ENCODE measurements around the gene ZC3H7B. TPM values are rescaled to one million over a fixed set of nuclear protein-coding genes. Genes with fewer than 3 reads are reported as not detected.

ZC3H7B gene
- total RNA-seq, 2 donors from 2014 or later: 35.0 to 39.3 TPM

DNA sequence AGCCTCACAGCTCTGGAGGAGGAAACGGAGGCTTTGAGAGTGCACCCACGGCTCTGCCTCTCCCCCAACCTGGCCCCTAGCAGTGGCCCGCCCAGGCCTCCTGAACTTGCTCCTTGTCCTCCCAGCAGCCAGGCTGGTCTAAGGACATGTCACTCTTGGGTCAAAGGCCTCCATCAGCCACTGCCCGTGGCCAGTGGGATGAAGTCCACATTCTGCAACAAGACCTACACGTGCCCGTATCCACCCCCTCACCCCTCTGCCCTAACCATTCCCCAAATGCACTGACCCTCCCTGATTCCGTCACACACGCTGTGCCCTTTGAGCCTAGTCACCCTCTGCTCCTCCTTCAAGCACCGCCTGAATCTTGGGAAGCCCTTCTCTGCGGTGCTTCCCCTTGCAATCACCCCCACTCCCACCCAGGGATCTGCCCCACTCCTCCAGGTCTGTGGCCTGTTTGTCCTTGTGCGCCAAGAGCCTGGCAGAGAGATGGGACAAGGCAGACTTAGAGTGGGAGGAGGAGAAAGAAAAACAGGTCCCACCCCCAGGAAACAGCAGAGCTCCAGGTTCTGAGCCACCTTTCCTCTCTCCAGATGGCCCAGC, 43.0 kb downstream of the ZC3H7B start:
- intact Hi-C loops (cut with DNase I): no loop called here
- no peak for ATAC-seq
- no peak for DNase-seq

DNA sequence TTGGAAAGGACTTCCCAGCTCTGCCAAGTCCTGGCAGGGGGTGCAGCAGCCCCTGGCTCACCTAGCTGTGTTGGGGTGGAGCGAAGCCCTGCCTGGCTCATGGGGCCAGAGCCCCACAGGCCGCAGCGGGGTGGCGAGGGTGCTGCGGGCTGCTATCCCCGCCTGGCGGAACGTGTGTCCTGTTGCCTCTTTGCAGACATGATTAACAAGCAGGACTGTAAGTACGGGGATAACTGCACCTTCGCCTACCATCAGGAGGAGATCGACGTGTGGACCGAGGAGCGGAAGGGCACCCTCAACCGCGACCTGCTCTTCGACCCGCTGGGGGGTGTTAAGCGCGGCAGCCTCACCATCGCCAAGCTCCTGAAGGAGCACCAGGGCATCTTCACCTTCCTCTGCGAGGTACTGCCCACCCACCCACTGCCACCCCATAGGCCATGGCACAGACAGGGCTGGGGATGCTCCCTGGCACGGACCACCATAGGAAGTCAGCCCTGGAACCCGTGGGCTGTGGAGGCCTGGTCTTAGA, 44.5 kb downstream of the ZC3H7B start:
- DNase-seq: no peak

DNA sequence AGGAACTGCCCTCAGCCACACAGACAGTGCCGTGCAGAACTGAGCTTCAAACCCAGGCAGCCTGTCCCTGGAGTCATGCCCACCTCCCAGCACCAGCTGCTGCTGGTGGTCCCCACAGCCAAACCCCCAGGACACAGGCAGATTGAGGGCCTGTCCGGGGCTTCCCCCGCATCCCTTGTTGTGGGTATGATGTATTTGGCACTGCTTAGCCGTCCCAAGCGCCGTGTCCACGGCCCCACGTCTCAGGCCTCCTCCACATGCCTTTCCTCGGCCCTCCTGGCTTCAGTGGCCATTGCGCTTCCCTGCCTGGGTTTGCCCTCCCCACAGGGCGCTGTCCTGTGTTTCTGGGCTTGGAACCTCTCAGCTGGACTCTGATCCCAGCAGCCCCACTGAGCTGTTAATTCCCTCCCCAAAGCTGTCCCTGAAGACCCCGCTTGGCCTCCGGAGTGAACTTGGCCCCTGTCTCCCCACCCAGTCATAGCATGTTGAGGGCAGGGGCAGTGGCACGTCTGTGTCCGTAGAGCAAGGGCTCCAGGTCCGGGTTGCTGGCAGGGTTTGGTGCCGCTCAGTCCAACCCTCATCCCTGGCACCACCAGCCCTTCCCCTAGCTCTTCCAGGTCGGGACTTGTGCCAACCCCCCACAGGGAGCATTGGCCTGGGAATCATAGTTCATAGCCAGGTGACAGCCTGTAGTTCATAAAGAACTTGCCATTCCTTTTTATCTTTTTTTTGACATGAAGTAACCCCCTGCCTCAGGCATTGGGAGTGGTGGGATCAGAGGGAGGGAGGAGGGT, 45.9 kb downstream of the ZC3H7B start:
- no peak for DNase-seq
- intact Hi-C loops (cut with DNase I): no loop called here
- peak in 1 of 2 donors; percentile 42 for ATAC-seq

More for the DNA sequence above, 44.5 kb downstream of the ZC3H7B start:
- ATAC-seq: no peak
- intact Hi-C loops (cut with DNase I): no loop called here

DNA sequence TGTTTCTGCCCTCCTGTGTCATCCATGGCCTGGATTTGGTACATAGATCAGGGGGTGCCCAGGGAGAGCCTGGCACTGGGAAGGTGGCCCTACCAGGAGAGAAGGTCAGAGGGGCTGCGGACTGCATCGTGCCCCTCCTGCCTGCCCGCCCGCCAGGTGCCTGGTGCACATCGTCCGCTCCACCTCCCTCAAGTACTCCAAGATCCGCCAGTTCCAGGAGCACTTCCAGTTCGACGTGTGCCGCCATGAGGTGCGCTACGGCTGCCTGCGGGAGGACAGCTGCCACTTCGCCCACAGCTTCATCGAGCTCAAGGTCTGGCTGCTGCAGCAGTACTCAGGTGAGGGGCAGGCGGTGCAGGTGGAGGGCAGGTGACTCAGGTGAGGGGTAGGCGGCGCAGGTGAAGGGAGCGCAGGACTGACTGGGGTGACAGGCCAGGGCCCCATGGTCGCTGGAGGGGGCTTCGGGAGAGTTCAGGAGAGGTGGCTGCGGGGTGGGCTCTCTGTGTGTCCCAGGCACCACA, 47.7 kb downstream of the ZC3H7B start:
- ATAC-seq (no peak), DNase-seq (no peak)
- intact Hi-C loops (cut with DNase I): no loop called here

DNA sequence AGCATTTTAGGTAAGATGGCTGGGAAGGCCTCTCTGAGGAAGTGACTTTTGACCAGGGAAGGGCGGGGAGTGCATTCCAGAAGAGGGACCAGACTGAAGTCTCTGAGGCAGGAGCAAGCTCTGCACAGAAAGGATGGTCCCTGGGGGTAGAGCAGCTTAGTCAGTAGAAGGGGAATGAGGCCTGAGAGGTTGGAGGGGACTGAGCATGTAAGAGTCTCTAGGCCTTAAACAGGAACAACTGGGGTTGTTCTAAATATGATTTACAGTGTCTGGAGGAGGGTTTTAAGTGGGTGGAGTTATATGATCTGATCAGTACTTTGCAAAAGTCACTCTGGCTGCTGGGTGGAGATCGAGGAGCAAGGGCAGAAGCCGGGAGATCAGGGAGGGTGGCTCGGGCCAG, 48.8 kb downstream of the ZC3H7B start:
- intact Hi-C loops (cut with DNase I): no loop called here
- DNase-seq (no peak), ATAC-seq (peak in 1 of 2 donors; percentile 15)

DNA sequence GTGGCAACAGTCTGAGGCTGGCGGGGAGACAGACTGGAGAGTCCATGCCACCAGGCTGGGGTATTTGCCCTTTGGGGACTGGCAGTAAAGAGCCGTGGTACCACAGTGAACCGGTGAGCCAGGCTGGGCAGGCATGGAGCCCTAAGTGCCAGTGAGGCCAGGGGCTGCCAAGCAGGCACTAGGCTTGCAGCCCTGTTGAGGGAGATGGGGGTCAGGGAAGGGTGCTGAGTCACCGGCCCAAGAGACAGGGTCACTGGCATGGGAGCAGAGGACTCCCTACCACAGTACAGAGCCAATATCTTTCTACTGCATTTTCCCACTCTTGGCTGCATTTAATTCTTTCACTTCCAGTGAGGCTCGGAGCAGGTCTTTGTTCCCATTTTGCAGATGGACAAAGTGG, 49.7 kb downstream of the ZC3H7B start:
- ATAC-seq (peak in 1 of 2 donors; percentile 5), DNase-seq (no peak)
- intact Hi-C loops (cut with DNase I): no loop called here

DNA sequence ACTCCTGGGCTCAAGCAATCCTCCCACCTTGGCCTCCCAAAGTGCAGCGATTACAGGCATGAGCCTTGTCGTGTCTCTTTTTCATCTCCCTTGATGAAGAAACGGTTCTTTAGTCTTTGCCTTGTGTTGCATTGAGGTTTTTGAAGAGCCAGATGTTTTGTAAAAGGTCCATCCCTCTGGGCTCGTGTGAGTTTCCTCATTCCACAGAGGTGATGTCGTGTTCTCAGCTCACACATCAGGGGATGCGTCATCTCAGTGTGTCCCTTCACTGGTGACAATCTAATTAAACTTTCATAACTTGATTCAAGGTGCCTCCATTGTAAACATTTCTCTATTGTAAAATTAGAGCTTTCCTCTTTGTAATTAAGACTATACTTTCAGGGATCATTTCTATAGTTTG, 50.7 kb downstream of the ZC3H7B start:
- no peak for DNase-seq
- ATAC-seq: no peak
- intact Hi-C loops (cut with DNase I): no loop called here

DNA sequence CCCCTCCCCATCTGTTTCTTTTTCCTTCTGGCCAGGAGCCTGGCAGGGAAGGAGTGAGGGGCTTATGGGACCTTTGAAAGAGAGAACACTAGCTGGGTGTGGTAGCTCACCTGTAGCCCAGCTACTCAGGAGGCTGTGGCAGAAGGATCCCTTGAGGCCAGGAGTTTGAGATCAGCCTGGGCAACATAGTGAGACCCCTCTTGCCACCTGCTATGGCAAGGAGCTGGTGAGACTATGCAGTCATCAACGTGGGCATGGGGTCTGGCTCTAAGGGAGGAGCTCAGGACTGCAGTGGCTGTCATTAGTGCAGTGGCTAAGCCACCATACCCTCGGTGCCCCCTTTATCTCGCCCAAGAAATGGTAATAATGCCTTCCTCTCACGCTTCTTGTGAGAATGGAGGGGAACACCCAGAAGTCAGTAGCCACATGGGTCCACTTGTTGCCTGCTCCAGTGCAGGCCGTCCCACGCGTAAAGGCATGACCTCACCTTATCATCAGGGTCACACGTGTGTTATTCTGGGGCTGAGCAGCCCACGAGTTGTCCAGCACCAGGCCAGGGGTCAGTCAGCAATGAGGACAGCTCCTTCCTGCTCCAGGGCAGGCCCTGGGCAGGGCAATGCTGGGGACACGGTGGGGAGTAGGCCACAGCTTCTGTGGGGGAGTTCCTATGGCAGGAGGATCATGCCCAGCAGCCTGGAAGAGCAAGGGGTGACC, 52.7 kb downstream of the ZC3H7B start:
- DNase-seq (no peak), ATAC-seq (no peak)
- intact Hi-C loops (cut with DNase I): no loop called here

DNA sequence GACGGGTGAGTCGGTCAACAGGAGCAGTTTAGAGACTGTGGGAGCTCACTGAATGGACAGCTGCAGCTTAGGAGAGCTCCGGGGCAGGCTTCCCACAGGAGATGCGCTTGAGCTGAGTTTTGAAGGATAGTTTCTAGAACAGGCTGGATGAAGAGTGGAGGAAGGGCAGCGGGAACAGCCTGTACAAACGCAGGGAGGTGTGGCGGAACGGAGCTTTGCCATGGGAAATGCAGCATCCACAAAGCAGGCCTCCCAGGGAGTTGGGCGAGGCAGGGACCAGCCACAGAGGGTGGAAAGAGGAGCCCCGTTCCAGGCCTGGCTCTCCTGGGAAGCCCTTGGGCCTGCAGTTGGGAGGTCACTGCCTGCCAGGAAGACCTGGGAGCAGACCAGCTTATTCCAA, 53.7 kb downstream of the ZC3H7B start:
- ATAC-seq (no peak), DNase-seq (no peak)
- intact Hi-C loops (cut with DNase I): no loop called here

DNA sequence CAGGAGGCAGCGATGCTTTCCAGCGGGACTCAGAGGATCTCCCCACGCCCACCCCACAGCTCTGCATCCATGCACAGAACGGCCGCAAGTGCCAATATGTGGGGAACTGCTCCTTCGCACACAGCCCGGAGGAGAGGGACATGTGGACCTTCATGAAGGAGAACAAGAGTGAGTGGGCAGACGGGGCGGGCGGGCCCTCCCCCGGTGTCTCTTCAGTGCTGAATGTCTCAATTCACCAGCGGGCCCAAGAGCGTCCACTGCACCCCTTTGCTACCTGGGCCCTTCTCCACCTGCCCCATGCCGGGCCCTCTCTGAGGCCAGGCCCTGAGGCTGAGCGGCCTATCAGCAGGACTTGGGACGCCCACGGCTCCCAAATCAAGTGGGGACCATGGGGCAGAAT, 54.6 kb downstream of the ZC3H7B start:
- no peak for ATAC-seq
- intact Hi-C loops (cut with DNase I): no loop called here
- no peak for DNase-seq

DNA sequence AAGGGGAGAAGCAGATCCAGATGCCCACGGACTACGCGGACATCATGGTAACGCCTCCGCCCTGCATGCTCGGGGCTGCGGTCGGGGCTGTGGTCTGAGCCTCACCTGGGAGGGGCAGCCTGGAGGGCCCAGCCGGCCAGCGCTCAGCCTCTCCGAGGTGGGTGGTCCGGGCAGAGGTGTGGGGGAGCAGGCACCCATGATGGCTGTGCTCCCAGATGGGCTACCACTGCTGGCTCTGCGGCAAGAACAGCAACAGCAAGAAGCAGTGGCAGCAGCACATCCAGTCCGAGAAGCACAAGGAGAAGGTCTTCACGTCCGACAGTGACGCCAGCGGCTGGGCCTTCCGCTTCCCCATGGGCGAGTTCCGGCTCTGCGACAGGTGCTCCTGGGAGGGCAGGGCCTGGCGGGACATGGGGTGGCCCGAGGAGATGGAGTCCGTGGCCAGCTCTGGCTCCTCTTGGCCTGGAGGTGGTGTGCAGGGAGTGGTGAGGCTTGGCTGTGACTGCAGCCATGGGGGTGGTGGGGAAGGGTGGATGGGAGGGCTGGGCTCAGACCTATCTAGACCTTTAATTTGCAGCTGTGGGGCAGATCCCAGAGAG, 55.2 kb downstream of the ZC3H7B start:
- no peak for DNase-seq
- ATAC-seq: no peak
- intact Hi-C loops (cut with DNase I): no loop called here

DNA sequence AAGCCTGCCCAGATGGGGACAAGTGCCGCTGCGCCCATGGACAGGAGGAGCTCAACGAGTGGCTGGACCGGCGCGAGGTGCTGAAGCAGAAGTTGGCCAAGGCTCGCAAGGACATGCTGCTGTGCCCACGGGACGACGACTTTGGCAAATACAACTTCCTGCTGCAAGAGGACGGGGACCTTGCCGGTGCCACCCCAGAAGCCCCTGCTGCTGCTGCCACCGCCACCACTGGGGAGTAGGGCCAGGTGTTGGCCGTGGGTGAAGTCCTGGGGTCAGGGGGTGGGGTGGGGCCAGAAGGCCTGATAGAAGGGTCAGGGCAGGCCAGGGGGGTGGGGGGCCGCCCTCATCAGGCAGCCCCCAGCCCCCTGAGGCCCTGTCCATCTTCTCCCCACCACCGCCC, 55.9 kb downstream of the ZC3H7B start:
- ATAC-seq (no peak), DNase-seq (no peak)
- intact Hi-C loops (cut with DNase I): no loop called here

DNA sequence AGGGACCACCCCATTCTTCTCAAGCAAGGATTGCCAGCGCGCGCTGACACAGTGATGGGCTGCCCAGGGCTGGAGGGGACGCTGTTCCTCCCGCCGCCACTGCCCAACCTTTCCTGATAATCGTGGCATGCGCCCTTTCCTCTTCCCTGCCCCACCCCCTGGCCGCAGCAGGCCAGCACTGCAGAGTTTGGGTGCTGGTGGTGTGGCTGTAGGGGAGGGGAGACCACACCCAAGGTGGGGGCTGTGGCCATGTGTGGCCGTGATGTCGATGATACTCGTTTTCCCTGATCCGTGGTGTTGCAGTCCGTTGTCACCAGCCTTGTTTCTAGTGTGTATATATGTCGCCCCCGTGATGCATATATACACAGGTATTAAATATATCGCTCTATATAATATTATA, 57.6 kb downstream of the ZC3H7B start:
- intact Hi-C loops (cut with DNase I): no loop called here
- ATAC-seq (no peak), DNase-seq (no peak)

DNA sequence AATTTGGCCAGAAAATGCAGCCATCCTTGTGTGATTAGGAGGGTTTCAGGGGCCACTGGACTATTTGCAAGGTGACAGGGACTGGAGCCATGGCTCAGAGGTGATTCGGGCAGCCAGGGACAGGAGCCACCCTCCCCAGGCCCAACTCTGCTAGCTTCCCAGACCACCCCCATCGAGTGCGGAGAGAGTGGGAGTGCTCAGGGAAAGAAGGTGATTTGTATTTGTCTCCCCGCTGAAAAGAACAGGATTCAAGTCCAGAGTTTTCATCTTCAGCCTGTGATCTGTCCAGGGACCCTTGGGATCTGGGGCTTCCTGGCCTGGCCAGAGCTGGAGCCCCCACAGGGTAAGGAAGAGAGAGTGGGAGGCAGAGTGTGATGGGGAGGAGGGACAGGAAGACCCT, 58.1 kb downstream of the ZC3H7B start:
- no peak for DNase-seq
- no peak for ATAC-seq
- intact Hi-C loops (cut with DNase I): no loop called here

DNA sequence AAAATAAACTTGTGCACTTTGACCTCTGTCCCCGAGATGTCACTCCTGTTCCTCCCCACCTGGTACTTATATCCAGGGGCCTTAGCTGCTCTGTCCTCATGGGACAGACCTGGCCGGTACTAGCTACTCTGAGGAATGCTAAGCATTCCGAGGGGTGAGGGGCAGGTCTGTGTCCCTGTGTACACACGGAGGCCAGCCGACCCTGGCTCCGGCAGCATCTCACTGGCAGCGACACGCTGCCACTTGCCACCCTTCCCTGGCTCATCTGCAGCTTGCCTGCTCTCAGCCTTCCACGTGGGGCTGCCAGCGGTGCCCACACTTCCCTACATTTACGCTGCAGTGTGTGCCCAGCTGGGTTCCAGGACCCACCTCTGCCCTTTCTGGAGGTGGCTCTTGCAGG, 58.8 kb downstream of the ZC3H7B start:
- ATAC-seq: peak; percentile 6 to 44
- intact Hi-C loops (cut with DNase I): loop anchor here in 1 of 2 donors (10.0 kb wide), 1 partner anchor 55 kb away; the partner anchor contains the start of gene ZC3H7B
- no peak for DNase-seq

DNA sequence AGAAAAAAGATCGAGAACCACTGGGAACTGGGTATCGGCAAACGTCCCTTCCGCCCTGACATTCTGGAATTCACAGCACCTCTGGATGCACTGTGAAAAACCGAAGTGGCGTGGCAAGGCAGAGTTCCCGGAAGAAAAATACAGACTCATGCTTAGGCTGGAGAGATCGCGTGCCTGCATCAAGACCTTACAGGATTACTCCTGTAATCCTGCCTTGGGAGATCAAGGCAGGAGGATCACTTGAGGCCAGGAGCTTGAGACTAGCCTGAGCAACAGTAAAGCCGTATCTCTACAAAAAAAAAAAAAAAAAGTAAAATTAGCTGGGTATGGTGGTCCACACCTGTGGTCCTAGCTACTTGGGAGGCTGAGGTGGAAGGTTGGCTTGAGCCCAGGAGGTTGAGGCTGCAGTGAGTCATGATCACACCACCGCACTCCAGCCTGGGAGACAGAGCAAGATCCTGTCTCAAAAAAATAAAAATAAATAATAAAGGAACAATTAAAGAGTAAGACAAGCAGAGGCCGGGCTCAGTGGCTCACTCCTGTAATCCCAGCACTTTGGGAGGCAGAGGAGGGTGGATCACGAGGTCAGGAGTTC, 60.5 kb downstream of the ZC3H7B start:
- DNase-seq (no peak), ATAC-seq (no peak)
- intact Hi-C loops (cut with DNase I): loop anchor here in 1 of 2 donors (10.0 kb wide), 1 partner anchor 57 kb away; the partner anchor contains the start of gene ZC3H7B

DNA sequence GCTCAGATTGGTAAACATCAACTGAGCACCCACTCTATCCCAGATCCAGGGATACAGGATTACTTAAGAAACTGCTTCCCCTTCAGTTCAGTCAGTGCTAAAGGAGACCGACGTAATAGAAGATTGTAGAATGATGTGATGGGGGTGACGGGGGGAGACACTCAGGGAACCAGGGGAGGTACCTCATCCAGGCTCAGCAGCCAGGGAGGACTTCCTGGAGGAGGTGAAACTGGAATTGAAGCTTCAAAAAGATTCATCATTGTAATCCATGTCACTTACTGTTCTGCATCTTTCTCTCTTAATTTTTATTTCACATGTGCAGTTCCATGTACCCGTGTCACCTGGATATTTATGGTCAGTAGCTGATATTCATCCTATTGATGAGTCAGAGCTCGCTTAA, 61.3 kb downstream of the ZC3H7B start:
- DNase-seq (no peak), ATAC-seq (no peak)
- intact Hi-C loops (cut with DNase I): loop anchor here in 1 of 2 donors (10.0 kb wide), 1 partner anchor 58 kb away; the partner anchor contains the start of gene ZC3H7B

DNA sequence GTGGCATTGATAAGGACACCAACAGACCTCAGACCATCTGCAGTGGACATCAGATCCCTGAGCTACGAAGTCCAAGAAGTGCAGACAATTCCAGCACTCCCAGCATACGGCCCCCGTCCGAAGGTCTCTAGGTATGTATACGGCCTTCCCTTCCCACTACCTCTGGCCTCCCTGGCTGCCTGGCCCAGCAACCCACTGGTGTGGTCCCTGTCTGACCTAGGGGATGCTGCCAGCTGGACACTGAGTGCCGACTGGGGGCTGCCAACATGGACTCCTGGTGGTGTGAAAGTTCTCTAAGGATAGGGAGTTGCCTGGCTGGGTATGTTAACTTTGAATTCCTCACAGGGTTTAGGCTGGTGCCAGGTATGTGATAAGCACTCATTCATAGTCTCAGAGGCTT, 62.9 kb downstream of the ZC3H7B start:
- no peak for ATAC-seq
- intact Hi-C loops (cut with DNase I): loop anchor here in 1 of 2 donors (10.0 kb wide), 1 partner anchor 59 kb away; the partner anchor contains the start of gene ZC3H7B
- DNase-seq: no peak

DNA sequence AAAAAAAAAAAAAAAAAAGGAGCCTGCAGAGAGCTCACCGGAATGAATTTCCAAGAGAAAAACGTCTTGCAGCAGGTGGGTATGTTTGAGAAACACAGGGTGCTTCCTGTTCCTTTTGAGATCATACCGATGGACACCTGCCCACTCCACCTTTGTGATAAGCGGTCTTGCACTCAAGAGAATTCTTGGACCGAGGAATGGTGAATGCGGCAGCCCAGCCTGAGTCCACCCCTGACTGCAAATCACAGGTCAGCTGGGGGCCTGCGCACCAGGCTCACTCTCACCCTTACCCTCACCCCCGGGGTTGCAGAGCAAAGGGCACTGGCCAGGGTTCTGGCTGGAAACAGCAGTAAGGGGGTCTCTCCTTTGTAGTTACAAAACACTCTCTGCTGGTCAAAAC, 63.6 kb downstream of the ZC3H7B start:
- intact Hi-C loops (cut with DNase I): loop anchor here in 1 of 2 donors (10.0 kb wide), 1 partner anchor 60 kb away; the partner anchor contains the start of gene ZC3H7B
- no peak for ATAC-seq
- no peak for DNase-seq
